ENCODE measurements around the gene SOS2.

DNA sequence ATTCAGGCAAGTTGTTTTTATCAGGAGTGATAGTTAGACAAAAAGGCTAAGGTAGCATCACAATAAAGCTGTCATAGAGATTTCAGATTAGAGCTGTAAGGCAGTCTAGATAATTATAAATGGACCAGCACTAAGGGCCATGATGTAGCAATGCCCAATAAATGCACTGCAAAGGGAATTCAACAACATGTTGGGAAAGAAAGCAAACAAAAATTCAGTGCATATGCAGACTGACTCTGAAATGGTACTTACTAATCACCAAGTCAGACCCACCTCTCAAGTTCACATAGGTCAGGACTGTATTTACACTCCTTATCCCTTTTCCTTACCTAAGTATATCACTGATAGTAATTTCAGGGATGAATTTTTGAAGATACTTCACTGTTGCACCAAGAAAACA is 33.7 kb upstream of the SOS2 start:
- TF ChIP-seq POLR2AphosphoS5 (IDR thresholded peaks at IDR 0.05; ENCODE audit: low read depth, low read length): no peak
- no peak for TF ChIP-seq POLR2A (IDR thresholded peaks at IDR 0.05; ENCODE audit: low read depth, low read length)

Data from GM12891 (cell line).